HG03457 (cell line): ENCODE results near the gene KNCN.

Experiments used
- ATAC-seq: cut with Tn5 transposase; IDR thresholded peaks from one replicate; pipeline ENCODE4 v1.9.1; 2021; ENCODE audit warnings: moderate number of reproducible peaks; ENCODE audit not compliant: unreplicated experiment

The KNCN gene

GRCh38 chr1:46546210-46546609 lies 5.2 kb downstream of the KNCN start:
- ATAC-seq: no peak

- ATAC-seq: no peak
Observed at GRCh38 chr1:46545784-46546183, 5.7 kb downstream of the KNCN start.

GRCh38 chr1:46544561-46545240 lies 6.7 kb downstream of the KNCN start:
- ATAC-seq: no peak

GRCh38 chr1:46543761-46544560 lies 7.5 kb downstream of the KNCN start:
- no peak for ATAC-seq

GRCh38 chr1:46543382-46543760 lies 8.1 kb downstream of the KNCN start:
- no peak for ATAC-seq

GRCh38 chr1:46539972-46540371 lies 11.5 kb downstream of the KNCN start:
- ATAC-seq: no peak

GRCh38 chr1:46538147-46538546 lies 13.3 kb downstream of the KNCN start:
- ATAC-seq: no peak

GRCh38 chr1:46537651-46538050 lies 13.8 kb downstream of the KNCN start:
- no peak for ATAC-seq

GRCh38 chr1:46536527-46536926 lies 14.9 kb downstream of the KNCN start:
- no peak for ATAC-seq

- ATAC-seq: no peak
Observed at GRCh38 chr1:46535063-46535462, 16.4 kb downstream of the KNCN start.

GRCh38 chr1:46533179-46533864 lies 18.1 kb downstream of the KNCN start:
- no peak for ATAC-seq

GRCh38 chr1:46532498-46533178 lies 18.8 kb downstream of the KNCN start:
- no peak for ATAC-seq

GRCh38 chr1:46532095-46532494 lies 19.4 kb downstream of the KNCN start:
- no peak for ATAC-seq

- ATAC-seq: no peak
Observed at GRCh38 chr1:46530791-46531409, 20.5 kb downstream of the KNCN start.

GRCh38 chr1:46530311-46530710 lies 21.1 kb downstream of the KNCN start:
- no peak for ATAC-seq

- ATAC-seq: no peak
Observed at GRCh38 chr1:46529031-46529630, 22.3 kb downstream of the KNCN start.

GRCh38 chr1:46528297-46528955 lies 23.0 kb downstream of the KNCN start:
- ATAC-seq: no peak

GRCh38 chr1:46527474-46528296 lies 23.8 kb downstream of the KNCN start:
- ATAC-seq: no peak

GRCh38 chr1:46526691-46527291 lies 24.7 kb downstream of the KNCN start:
- ATAC-seq: no peak
